Measurements from ENCODE around the gene IGSF3.
"Not testable (repeated sequence)": the region's sequence is repeated elsewhere in the genome, so short reads cannot be mapped to it uniquely, and the experiment has no call there.

The IGSF3 gene

DNA sequence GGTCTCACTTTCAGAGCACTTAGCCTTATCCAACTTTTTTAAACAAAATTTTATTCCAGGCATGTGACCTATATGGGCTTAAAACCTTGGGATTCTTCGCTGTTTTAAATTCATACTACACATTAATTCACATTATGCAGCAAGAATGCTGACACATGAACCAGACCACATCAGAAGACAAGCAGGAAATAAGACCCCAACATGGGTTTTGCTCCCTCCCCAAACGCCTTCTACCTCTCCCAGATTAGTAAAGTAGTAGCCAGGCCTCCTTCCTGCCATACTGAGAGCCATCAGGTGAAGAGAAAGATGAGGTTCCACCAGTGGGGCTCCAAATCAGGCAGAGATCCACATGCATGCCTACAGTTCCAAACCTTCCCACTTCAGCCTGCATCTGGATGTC is 3.7 kb downstream of the IGSF3 start:
- TF ChIP-seq CTCF (conservative IDR thresholded peaks at IDR 0.05), result no peak
- TF ChIP-seq ZFX (IDR thresholded peaks at IDR 0.05), result no peak
- no peak overlapping the region for H3K27ac ChIP-seq

GRCh38 chr1:116661633-116662032 is 5.9 kb downstream of the IGSF3 start:
- TF ChIP-seq CTCF (conservative IDR thresholded peaks at IDR 0.05), result no peak
- TF ChIP-seq ZFX (IDR thresholded peaks at IDR 0.05), result no peak
- no peak overlapping the region for H3K27ac ChIP-seq

DNA sequence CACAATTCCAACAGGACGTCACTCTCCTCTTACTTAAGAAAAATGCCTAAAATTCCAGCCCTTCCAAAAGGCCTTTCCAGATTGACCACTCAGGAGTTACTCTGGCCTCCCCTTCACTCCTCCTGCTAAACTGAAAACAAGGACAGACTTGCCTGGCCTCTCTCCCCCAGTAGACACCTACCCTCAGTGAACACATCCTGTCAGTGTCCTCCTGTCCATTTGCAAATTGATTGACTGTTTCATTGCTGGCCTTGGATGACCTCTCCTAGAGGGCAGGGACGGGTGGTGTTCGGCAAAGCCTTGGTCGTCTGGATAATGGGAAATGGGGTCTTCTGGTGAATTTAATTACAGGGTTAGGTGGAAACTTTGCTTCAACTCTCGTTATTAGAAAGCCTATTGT is 8.9 kb downstream of the IGSF3 start:
- not testable (repeated sequence) for H3K27ac ChIP-seq

DNA sequence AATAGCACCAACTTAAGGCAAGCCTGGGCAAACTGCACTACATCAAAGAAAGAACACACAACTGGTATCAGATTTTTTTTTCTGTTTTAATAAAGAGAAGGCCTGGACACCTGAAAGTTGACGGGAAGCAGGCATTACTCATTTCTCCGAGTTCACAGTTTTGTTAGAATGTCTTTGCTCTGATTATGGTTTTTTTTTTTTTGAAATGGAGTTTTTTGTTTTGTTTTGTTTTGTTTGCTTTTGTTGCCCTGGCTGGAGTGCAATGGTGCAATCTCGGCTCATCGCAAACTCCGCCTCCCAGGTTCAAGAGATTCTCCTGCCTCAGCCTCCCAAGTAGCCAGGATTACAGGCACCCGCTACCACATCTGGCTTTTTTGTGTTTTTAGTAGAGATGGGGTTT is 9.7 kb downstream of the IGSF3 start:
- not testable (repeated sequence) for H3K27ac ChIP-seq

DNA sequence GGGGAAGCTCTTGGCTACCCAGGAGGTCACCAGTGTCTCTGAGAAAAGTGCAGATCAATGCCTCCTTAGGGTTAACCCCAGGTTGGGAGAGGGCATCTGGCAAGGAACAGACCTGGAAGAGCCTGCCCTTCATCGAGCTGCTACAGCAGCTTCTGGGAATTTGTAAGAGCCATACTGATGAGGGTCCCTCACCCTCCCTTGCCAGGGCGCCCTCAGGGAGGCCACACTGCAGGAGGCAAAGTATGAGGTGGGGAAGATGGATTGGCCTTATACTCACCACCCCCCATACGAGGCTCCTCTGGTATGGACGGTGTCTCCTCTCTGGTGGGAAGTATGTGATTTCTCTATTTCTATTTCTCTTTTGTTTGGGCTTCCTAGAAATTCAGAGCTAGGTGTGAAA is 13.2 kb downstream of the IGSF3 start:
- no peak overlapping the region for H3K27ac ChIP-seq
- TF ChIP-seq CTCF (conservative IDR thresholded peaks at IDR 0.05) (no peak), ZFX (IDR thresholded peaks at IDR 0.05) (no peak)

GRCh38 chr1:116652598-116652997 is 14.9 kb downstream of the IGSF3 start:
- H3K27ac ChIP-seq, result not testable (repeated sequence)

DNA sequence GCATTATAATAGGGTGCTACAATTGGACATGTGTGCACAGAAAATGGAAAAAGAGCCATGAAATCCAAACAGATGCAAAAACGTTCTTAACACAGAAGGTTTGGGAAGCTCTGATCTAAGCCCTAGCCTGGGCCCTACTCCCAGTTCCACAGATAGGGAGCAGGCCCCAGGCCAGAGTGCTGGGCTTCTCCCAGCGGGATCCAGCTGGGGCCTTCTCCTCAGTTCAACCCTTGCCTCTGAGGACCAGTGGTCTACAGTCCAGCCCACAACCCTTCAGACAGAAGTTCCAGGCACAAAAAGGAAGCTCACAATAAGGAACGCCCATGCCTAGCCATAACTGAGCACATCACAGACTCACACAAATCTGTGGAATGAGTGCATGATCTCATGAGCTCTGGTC is 16.8 kb downstream of the IGSF3 start:
- H3K27ac ChIP-seq, result not testable (repeated sequence)

DNA sequence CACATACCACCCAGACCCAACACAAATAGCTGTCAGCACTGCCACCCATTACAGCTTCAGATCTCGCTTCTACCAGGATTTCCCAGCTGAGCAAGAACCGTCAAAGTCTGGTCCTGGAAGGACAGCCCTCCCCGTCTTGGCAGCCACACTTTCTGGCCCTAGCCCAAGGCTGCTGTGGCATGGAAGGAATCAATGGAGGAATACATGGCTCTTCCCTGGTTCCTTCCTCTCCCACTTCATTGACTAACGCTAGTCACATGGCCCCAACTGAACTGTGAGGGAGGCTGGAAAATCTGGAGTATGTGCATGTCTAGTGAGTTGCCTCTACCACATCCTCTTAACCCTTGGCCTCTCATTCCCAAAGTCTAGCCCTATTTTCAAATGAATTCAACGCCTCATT is 18.5 kb downstream of the IGSF3 start:
- not testable (repeated sequence) for H3K27ac ChIP-seq

- not testable (repeated sequence) for H3K27ac ChIP-seq
These were observed 19.2 kb downstream of the IGSF3 start for GRCh38 chr1:116648325-116648724.

GRCh38 chr1:116647186-116647585 is 20.3 kb downstream of the IGSF3 start:
- not testable (repeated sequence) for H3K27ac ChIP-seq

- H3K27ac ChIP-seq, result not testable (repeated sequence)
These were observed 20.8 kb downstream of the IGSF3 start for GRCh38 chr1:116646673-116647170.

- H3K27ac ChIP-seq, result not testable (repeated sequence)
These were observed 21.5 kb downstream of the IGSF3 start for GRCh38 chr1:116645802-116646672.

DNA sequence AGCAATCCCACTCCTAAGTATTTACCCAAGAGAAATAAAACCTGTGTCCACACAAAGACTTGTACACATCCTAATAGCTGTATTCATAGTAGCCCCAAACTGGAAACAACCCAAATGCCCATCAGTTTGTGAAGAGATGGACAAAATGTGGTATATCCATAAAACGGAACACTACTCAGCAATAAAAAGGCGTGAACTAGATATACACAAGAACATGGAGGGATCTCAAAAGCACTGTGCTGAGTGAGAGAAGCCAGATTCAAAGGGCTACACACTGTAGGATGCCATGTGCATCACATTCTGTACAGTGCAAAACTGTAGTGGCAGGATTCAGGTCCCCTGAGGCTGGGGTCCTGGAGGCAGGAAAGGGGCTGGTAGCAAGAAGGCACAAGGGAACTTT is 22.5 kb downstream of the IGSF3 start:
- not testable (repeated sequence) for H3K27ac ChIP-seq

- not testable (repeated sequence) for H3K27ac ChIP-seq
These were observed 23.4 kb downstream of the IGSF3 start for GRCh38 chr1:116644096-116644495.

GRCh38 chr1:116643281-116643751 is 24.2 kb downstream of the IGSF3 start:
- H3K27ac ChIP-seq, result not testable (repeated sequence)

GRCh38 chr1:116642311-116643280 is 24.9 kb downstream of the IGSF3 start:
- H3K27ac ChIP-seq, result not testable (repeated sequence)

DNA sequence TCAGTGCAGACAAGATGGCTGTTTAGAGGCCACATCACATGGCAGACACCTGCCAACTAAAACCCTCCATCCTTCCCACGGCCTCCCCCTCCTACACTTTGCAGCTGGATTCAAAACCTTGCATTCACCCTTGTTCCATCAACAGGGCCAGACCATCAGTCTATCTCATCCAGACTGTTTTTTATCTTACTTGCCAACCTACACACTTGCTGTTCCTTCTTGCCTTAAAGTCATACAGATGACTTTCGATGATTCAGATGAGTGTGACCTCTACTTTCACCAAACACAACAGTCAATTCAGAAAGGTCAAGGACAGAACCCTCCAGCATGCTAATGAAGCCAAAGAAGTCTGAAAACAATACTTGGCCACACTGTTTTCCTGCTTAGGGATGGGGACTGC is 29.9 kb downstream of the IGSF3 start:
- H3K27ac ChIP-seq, result not testable (repeated sequence)

All from C4-2B (cell line).